ENCODE results near the gene COL6A2.
A peak's percentile ranks its signal among the peaks of the same experiment; 100 is the strongest.

COL6A2 gene

GRCh38 chr21:46141767-46142581 is 44.1 kb downstream of the COL6A2 start:
- DNase-seq (ENCODE audit: low read depth, low spot score): no peak

- no peak for DNase-seq (ENCODE audit: low read depth, low spot score)
These were observed 44.9 kb downstream of the COL6A2 start for GRCh38 chr21:46142582-46143473.

GRCh38 chr21:46144464-46145070 is 46.7 kb downstream of the COL6A2 start:
- no peak for DNase-seq (ENCODE audit: low read depth, low spot score)

- no peak for DNase-seq (ENCODE audit: low read depth, low spot score)
These were observed 47.4 kb downstream of the COL6A2 start for GRCh38 chr21:46145159-46145839.

- no peak for DNase-seq (ENCODE audit: low read depth, low spot score)
These were observed 48.2 kb downstream of the COL6A2 start for GRCh38 chr21:46145840-46146691.

- no peak for DNase-seq (ENCODE audit: low read depth, low spot score)
These were observed 48.9 kb downstream of the COL6A2 start for GRCh38 chr21:46146856-46147255.

DNA sequence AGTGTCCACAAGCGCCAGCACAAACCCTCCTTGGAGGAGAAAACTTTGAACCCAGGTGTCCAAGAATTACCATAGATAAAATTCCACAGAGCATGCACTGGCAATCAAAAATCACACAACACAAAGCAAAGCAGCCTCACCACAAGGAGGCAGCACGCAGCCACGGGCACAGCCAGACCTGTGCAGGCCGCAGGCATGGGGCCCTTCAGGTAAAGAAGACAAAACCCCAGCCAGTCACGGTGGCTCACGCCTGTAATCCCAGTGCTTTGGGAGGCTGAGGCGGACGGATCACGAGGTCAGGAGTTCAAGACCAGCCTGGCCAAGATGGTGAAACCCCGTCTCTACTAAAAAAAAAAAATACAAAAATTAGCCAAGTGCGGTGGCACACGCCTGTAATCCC is 49.5 kb downstream of the COL6A2 start:
- DNase-seq (ENCODE audit: low read depth, low spot score): peak; percentile 47

DNA sequence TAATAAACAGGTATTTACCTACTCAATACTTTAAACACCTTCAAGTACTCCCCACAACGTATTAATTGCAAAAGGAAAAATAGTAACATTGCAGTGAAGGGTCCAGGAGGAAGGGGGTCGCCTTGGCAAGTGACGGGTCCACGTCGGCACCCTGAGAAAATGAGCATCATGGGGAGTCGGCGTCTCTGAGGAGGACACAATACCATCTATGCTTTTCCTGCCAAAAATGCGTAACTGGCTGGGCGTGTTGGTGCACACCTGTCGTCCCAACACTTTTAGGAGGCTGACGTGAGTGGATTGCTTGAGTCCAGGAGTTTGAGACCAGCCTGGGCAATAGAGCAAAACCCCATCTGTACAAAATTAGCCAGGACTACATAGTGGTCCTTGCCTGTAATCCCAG is 50.2 kb downstream of the COL6A2 start:
- DNase-seq (ENCODE audit: low read depth, low spot score): no peak

DNA sequence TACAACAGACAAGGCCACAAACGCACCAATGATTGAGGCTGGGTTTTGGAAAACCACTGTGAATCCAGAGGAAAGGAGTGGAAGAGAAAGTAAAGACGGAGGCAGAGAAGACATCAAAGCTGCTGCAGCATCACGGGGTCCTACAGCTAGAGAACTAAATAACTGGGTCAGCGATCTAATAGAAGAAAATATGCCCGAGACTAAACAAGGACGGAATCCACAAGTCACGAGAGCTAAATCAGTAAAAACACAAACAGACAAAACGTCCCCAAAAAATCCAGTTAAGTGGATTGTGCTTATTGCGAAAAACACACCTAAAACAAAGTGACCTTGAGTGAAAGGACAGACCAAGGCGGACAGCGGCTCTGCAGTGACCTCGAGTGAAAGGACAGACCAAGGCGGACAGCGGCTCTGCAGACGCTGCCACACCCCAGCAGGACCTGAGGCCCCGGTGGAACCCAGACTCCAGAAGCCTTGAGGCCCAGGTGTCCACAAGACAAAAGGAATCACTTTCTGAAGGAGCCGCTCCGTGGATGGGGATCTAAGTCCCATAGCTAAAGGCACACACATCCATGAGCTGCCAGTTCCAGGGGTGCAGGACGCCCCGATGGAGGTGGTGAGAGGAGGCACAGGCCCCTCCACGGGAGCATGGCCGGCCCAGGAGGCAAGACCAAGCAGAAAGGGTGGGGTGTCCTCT is 51.4 kb downstream of the COL6A2 start:
- no peak for DNase-seq (ENCODE audit: low read depth, low spot score)

DNA sequence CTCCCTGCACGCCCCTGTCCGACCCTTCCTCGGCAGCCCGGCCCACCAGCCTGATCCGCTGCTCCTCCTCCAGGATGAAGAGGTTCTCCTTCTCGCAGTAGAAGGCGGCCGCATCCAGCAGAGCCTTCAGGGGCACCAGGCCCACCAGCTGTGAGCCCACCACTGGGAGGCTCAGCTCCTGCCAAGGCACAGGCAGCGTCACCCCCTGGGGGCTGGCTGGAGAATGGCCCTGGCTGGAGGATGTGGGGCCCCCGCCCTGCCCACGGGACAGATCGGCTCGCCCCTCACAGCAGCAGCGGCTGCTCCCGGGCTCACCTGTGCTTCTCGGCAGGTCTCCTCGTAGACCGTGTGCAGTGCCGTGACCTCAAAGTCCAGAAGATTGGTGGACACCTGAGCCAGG is 52.2 kb downstream of the COL6A2 start:
- DNase-seq (ENCODE audit: low read depth, low spot score): no peak

- DNase-seq (ENCODE audit: low read depth, low spot score): no peak
These were observed 52.7 kb downstream of the COL6A2 start for GRCh38 chr21:46150491-46151121.

DNA sequence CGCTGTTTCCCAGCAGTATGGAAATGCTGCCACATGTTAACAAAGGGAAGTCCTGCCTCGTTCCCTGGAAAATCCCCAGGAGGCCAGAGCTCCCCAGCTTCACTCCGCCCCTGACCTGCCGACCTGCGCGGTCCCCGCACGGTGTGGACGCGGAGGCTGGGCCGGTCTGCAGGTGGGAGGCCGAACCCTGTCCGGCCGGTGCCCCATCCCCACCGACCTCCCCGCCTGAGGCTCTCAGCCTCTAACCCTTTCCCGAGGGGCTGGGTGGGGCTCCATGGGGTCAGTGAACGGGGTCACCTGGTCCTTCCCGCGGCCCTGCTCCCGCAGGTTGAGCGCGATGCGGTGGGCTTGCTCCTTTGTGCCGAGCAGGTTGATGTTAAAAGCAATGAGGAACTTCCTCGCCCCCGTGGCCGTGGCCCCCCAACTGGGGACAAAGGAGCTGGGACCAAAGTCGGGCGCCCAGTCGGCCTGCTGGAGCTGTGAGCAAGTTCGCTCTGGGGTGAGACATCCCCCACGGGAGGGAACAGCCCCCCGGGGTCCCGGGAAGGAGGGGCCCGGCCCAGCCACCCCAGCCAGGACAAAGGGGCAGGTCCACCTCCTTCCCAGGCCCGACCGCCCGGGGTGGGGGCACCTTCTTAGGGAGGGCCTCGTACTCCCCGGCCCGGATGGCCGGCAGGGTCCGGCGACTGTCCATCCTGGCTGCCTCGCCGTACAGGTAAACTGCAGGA is 53.5 kb downstream of the COL6A2 start:
- no peak for DNase-seq (ENCODE audit: low read depth, low spot score)

- no peak for DNase-seq (ENCODE audit: low read depth, low spot score)
These were observed 54.3 kb downstream of the COL6A2 start for GRCh38 chr21:46151989-46152926.

DNA sequence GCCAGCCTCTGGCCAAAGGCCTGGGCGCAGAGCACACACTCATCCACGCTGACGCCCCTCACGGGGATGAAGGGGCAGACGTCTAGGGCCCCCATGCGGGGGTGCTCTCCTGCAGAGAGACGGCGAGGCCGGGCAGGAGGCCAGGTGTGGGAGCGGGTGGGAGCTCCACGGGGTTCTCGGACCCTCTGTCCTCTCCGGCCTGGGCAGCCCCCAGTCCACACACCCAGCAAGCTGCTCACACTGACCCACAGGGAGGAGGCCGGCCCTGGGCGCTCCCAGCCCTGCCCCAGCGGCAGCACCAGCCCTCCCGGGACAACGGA is 55.0 kb downstream of the COL6A2 start:
- no peak for DNase-seq (ENCODE audit: low read depth, low spot score)

GRCh38 chr21:46153247-46154154 is 55.6 kb downstream of the COL6A2 start:
- peak; percentile 54 for DNase-seq (ENCODE audit: low read depth, low spot score)

DNA sequence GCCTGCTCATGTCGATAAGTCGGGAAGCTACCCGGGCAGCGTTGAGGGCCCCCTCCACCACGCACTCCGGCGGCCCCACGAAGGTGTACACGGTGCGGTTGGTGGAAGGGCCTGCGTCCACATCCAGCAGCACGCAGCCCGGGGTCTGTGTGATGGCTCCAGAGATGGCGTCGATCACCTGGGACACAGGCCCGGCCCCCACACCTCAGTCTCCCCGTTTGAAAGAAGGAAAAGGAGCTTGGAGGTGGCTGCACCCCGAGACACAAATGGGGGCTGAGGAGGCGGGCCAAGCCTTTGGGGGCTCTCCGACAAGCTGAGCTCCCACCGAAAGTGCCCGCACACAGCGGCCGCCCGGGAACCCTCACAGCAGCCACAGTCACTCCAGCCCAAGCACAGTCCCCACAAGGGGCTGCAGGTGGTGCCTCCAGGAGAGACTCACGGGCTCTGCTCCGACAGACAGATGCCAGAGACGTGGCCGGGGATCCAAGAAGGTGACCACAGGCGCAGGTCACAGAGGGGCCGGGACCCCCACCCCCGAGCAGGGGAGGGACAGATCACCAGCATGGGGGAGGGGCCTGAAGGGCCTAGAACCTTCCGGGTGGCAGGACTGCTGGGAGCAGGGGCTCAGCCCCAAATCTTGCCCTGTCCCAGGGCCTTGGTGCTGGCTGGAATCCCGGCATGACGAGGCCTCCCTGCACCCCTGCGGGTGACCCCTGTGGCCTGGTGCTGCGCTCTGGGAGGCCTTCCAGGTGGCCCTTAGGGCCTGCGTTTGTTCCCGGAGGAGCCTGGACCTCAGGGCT is 56.4 kb downstream of the COL6A2 start:
- no peak for DNase-seq (ENCODE audit: low read depth, low spot score)
